ENCODE results near the gene MYLK3.

DNA sequence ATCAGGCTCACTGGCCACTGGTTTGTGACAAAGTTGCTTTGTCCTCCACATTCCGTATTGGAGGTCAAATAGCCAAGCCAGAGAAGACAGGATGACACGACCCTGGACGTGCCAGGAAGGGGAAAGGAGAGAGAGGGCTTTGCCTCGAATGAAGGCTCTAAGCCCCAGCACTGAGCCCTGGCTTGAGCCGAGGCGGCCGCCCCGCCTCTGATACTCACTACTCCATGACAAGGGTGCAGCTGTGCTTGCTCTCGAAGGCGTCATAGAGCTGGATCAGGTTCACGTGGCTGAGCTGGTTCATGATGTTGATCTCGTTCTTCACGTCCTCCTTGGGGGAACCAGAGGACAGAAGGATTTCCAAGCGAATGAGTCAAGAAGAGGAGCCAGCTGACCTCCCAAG, 19.3 kb downstream of the MYLK3 start:
- TF ChIP-seq CTCF (IDR thresholded peaks at IDR 0.05): no peak
- no peak for TF ChIP-seq POLR2A (IDR thresholded peaks at IDR 0.05)
- TF ChIP-seq EP300 (IDR thresholded peaks at IDR 0.05): no peak
